NAMALWA (cell line): ENCODE measurements around the gene KLK14.

Source experiments
- DNase-seq: peaks from one replicate; pipeline ENCODE4 v3.0.0-alpha.2; 2015; ENCODE audit warnings: low spot score

The KLK14 gene

GRCh38 chr19:51044327-51044726 lies 38.4 kb downstream of the KLK14 start:
- no peak for DNase-seq

- DNase-seq: no peak
Observed at GRCh38 chr19:51043497-51043896, 39.2 kb downstream of the KLK14 start.

DNA sequence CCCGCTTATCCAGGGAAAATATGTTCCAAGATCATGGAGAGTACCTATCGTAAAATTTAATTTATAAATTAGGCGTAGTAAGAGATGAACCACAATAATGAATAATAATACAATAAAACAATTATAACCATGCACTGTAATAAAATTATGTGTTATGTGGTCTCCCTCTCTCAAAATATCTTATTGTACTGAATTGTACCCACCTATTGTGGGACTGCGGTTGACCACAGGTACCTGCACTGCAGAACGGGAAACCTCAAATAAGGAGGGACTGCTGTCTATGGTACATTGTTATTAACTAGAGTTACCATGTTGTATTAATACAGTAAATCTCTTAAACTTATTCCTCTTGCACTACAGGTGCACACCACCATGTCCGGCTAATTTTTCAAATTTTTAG lies 42.5 kb downstream of the KLK14 start:
- DNase-seq: no peak

- no peak for DNase-seq
Observed at GRCh38 chr19:51036519-51036918, 46.2 kb downstream of the KLK14 start.

DNA sequence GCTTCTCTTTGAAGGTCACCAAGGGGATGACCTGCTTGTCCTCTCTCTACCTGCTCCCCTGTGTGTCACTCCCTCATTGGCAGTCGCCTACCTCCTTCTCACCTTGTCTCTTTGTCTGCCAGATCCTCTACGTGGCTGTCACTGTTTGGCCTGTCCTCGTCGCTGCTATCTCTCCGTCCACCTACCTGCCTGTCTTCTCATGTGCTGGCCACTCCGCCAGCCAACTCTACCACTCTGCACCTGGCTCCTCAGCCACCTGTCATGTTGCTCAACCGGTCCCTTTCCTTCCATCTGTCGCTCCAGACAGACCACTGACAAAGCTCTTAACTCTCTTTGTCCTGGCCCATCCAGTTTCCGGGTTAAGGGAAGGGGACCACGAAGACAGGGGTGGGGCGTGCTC lies 48.0 kb downstream of the KLK14 start, which contains the start of gene KLK12:
KLK12 (minus strand) TSS at position 299 of the 400 bp plus-strand sequence. CDS start 381 bp downstream, outside the sequence.
- no peak for DNase-seq

DNA sequence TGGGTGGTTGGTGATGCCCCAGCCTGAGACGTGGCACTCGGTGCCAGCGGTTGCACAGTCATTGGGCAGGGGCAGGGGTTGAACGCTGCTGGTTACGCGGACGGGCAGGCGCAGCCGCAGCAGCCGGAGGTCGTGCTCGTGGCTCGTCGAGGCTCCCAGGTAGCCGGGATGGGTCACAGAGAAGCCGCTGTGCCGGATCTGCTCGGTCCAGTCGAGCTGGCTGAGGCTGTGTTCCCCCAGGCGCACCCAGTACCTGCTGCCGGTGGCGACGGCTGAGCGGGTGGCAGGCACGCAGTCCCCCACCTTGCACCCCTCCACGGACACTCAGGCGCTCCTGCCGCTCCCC lies 50.8 kb downstream of the KLK14 start:
- no peak for DNase-seq

- no peak for DNase-seq
Observed at GRCh38 chr19:51031220-51031879, 51.3 kb downstream of the KLK14 start.

- DNase-seq: no peak
Observed at GRCh38 chr19:51030631-51031030, 52.1 kb downstream of the KLK14 start.

DNA sequence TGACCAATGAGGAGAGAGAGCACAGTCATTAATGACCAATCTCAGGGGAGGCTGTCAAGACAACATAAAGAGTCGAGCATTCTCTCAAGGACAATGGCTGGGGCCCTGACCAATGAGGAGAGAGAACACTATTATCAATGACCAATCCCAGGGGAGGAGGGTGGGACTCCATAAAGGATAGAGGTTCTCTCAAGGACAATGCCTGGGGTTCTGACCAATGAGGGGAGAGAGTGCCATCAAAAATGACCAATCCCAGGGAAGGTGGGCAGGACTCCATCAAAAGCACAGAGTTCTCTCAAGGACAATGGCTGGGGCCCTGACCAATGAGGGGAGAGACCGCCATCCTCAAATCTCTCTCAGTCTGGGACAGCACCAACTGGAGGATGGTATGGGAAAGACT lies 53.0 kb downstream of the KLK14 start:
- peak; percentile 51 for DNase-seq
